Right forelimb (tissue), 1 donor: ENCODE results near the gene MRPL20.
"Not testable (repeated sequence)": the region's sequence is repeated elsewhere in the genome, so short reads cannot be mapped to it uniquely, and the experiment has no call there.

Experiments used
- DNase-seq: peaks from one replicate; pipeline ENCODE4 v3.0.0-alpha.2; 2018

MRPL20 gene

DNA sequence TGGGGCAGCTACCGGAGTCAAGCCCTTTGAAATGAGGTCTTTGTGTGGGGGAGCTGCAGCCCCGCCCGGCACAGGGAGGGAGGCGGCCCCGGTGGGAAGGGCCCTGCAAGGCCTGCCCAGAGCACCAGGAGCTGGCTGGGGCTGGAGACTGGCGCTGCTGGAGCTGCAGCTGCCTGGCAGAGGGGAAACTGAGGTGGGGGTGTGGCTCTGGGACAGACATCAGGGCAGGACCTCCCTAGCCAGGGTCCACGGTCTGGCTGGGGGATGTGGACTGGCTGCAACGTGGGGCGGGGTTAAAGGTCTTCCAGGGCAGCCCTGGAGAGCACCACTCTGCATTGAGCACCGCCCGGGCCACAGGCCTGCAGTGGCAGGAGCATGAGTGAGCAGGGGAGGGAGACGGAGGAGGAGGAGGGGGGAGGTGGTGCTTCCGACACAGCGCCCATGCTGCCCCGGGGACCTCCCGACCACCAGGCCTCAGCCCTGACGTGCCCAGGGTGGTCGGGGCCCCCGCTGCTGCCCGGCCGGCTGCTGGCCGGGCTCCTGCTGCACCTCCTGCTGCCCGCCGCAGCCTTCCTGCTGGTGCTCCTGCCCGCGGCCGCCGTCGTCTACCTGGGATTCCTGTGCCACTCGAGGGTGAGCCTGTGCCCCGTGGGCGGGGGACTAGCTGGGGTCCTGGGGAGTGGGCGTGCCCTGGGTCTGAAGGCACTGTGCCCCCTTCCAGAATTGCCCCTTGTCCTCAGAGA, 18.8 kb upstream of the MRPL20 start:
- DNase-seq = no peak

DNA sequence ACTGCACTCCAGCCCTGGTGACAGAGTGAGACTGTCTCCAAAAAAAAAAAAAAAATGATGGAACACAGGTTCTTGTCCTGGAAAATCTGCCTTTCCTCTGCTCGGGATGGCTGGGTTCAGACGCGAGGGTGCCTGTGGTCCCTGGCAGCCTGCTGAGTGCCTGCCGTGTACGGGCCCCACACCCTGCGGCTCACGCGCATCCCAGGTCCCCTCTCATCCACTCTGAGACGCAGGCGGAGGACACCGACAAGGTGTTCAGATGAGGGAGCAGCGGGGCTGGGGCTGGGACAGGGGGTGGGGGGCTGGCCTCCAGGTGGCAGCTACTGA, 18.3 kb upstream of the MRPL20 start:
- DNase-seq = no peak

DNA sequence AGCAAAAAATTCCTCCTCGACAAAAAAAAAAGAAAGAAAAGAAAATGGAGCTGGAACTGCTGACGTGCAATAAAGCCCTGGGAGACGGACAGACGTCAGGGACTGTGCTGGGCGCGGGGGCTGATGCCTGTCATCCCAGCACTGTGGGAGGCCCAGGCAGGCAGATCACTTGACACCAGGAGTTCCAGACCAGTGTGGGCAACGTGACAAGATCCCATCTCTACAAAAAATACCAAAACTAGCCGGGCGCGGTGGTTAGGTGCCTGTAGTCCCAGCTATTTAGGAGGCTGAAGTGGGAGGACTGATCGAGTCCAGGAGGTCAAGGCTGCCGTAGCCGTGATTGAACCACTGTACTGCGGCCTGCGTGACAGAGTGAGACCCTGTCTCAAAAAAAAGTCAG, 17.6 kb upstream of the MRPL20 start:
- DNase-seq = no peak

DNA sequence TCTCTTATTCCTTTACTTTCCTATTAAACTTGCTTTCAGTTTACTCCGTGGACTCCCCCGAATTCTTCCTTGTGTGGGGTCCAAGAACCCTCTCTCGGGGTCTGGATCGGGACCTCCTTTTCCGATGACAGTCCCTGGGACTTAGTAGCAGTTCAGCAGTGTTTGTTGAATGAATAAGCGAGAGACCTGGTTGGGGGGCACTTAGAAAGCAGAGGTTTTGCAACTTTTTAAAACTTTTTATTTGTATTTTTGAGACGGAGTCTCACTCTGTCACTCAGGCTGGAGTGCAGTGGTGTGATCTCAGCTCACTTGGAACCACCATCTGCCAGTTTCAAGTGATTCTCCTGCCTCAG, 16.1 kb upstream of the MRPL20 start:
- DNase-seq = no peak

DNA sequence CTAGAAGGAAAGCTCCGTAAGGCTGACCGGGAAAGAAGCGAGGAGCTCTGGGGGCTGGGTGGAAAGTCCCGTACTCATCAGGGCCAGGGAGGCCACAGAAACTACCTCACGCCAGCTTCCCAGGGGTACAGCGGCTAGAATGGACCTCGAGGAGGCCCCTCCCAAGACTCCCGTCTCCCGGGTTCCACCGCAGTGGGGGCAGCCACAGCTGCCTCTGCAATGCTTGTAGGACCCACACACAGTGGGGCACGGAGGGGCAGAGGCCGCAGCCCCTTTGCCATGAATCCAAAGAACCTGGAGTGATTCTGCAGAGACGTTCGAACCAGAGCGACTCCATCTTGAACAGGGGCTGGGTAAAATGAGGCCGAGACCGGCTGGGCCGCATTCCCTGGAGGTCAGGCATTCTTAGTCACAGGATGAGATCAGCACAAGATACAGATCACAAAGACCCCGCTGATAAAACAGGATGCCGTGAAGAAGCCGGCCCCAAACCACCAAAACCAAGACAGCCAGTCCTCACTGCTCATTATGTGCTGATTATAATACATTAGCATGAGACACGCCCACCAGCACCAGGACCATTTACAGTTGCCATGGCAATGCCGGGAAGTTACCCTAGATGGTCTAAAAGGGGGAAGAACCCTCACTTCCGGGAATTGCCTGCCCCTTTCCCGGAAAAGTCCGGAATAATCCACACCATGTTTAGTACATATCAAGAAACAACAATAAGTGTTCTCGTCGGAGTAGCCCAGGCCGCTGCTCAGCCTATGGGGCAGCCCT, 15.6 kb upstream of the MRPL20 start:
- no peak for DNase-seq

DNA sequence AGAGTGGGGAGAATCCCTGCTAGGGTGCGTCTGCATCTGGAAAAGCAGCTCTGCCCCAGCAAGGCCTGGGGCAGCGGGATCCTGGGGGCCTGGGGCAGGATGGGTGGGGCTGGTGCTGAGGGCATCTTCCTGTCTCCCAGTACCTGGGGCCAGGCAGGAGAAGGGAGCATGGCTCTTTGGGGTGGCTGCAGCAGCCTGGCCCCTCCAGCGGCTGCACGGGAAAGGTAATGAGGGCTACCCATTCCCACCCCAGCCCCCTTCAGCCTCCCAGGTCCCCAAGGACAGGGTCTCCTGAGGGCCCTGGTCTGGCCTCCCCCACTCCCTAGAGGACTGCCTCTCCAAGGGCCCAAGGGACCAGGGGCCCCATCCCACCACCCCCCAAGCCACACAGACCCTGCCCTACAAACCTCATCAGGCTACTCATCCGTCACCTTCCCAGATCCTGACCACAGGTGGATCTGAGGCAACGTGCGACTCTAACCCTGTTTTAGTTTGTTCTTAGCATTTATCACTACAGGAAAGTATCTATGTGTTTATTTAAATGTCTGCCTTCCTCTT, 14.9 kb upstream of the MRPL20 start:
- DNase-seq = no peak

DNA sequence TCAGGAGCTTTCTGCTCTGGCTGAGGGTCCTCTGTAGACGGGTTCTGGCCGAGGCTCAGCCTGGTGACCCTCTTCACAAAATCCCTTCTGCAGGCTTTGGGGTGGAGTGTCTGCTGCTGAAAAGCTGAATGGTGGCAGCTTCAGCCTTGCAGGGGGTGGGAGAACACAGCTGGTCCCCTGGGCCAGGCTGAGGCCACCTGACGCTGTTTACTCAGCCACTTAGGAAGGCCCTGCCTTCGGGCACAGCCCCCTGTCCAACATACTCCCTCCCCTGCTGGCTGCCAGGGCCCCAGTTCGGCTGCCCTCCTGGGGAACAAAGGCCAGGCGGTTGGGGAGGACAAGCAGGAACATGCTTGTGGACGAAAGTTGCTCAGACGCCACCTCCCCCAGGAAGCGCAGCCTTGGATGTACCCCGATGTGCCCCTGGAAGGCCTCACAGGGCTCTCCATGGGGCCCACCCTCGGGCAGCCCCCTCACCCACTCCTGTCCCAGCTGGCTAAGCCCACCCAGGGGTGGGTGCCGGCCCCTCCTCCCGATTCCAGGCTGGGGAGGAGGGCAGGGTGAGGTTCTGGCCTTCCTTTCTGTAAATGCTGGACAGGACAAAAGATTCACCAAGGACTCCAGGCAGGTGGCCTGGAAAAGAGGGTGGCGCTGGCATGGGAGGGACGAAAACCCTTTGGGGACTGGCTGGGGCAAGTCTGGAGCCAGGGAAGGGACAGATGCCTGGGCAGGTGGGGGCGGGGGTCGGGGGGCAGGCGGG, 14.2 kb upstream of the MRPL20 start, which contains the start of gene ANKRD65:
Gene ANKRD65, minus strand, starts transcription at position 130 of the 760 bp plus-strand sequence. CDS start 271 bp downstream, outside the sequence.
- no peak for DNase-seq

DNA sequence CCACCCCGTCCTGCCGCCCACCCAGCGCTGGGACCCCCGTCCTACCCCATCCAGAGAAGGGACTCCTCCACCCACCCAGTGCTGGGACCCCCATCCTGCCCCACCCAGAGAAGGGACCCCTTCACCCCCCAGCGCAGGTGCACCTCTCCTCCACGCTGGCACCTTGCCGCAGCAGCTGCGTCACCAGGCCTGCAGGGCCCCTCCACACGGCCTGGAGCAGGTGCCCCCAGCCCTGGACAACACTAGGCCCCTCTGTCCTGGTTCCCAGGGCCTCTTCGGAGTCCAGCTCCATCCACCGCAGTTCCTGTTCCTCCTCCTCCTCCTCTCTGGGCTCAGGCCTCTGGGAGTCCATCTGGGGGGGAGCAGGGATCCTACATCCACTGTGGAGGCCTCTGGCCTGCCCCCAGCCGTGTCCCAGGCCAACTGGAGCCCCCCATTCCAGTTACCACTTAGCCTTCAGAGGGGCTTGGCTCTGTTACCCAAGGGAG, 13.6 kb upstream of the MRPL20 start:
- DNase-seq = no peak

DNA sequence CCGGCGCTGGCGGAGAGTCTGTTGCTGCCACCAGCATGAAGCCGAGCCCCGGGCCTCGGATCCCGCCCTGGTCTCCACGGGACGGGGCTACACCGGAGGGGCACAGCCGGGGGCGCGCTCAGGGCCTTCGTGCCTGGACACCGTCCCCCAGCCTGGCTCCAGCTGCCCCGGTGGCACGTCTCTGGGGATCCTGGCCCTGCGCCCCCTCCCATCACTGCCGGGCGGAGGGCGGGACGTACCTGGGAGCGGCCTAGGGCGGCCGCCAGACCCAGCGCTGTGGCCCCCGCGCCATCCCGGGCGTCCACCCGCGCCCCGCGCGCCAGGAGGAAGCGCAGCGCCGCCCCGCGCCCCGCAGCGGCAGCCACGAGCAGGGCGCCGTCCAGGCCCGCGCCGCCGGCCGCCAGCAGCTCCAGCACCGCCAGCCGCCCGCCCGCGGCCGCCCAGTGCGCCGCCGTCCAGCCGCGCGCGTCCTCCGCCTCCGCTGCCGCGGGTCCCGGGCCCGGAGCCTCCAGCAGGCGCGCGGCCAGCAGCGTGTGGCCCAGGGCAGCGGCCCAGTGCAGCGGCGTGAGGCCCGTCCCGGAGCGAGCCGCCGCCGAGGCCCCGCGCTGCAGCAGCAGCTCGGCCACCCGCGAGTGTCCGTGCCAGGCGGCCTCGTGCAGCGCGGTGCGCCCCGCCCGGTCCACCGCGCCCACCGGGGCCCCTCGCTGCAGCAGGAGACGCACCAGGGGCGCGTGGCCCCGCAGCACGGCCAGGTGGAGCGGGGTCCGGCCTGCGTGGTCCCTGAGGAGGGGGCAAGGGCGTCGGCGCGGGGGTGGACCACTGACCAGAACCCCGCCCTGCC, 12.9 kb upstream of the MRPL20 start:
- DNase-seq = no peak

DNA sequence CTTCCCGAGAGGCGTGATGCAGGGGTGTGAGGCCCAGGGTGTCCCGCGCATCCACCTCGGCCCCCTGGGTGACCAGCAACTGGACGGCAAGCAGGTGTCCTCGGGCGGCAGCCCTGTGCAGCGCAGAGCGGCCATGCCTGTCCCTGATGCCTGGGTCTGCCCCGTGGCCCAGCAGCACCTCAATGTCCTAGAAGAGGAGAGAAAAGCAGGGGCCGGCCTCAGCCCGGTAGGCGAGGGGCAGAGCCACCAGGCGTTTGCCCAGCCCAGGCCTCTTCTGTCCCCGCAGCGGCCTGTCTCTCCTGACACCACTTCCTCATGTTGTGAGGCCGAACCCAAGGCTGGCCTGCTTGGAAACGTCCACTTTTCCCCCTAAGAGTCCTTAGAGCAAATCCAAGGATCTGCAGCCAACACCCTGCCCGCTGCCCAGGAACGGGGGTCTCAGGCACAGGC, 12.3 kb upstream of the MRPL20 start:
- DNase-seq = no peak

DNA sequence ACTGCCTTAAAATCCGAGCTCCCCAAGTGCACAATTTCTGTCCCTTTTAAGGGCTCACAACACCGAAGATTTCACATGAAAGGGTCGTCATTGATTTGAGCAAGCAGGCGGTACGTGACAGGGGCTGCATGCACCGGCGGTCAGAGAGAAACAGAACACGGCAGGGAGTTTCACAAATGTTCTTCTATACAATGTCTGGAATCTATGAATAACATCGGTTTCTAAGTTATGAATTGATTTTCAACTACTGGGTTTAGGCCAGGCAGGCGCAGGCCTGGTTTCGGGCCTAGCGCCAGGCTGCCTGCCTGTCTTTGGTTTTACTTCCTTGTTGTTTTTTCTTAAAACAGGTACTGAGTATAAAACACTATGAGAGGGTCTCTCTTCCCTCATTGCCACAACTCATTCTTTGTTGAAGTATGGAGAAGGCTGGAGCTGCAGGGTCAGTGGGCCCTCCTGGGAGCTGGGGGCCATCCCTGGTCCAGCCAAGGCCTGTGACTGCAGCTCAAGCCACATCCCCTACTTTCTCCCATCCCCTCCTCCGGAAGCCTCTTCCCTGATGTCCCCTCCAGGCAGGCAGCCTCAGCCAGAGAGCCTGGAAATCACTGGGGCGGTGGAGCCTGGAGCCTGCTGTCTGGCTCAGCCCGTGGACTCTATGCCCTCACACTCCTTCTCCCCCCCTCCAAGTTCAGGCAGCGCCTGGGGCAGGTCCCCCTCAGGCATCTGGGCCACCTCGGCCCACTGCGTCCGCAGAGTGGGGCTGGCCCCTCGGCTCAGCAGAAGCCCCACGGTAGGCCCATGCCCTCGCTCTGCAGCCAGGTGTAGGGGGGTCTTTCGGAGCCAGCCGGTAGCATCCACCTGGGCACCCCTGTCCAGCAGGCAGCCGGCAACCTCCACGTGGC, 11.6 kb upstream of the MRPL20 start:
- DNase-seq = no peak

DNA sequence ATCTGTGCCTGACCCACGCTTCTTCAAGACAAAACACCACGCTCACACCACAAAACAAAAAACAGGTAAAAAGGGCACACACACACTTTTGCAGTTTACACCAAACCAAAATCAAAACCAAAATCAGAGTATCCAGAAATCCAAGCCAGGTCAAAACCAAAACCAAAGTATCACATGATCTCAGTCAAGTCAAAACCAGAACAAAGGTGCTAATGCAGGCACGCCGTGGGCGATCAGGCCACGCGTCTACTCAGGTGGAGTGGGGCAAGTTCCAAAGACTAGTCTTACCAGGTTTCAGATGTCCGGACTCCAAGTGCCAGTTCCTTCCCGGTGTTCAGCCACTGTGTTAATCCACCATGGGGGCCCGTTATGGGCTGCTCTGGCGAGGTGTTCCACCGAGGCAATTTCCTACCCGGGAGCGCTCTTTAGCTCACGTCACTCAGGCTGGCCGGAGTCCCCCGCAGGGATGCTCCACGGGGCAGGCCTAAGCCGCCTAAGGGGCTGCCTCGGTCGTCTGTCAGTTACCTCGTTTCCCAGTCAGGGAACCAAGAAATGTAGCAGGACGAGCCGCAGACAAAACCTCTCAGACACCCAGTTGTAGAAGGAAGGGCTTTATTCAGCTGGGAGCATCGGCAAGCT, 10.9 kb upstream of the MRPL20 start:
- not testable (repeated sequence) for DNase-seq

DNA sequence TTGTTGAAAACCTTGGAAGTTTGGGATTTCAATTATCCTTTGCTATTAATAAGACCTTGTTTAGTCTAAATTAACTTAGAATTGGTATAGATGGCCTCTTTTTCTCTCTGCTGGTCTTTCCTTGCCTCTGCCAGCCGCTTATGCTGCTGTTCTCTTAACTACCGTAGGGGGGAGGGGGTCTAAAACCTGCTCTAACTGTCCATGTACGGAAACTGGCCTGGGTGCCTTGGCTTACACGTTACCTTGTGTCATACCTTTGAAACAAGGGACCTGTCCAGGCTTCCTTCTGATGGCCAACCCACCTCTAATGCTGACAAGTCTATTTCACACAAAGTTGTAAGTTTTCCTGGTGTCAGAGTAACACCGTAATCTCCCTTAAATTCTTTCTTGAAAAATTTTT, 10.3 kb upstream of the MRPL20 start:
- not testable (repeated sequence) for DNase-seq

DNA sequence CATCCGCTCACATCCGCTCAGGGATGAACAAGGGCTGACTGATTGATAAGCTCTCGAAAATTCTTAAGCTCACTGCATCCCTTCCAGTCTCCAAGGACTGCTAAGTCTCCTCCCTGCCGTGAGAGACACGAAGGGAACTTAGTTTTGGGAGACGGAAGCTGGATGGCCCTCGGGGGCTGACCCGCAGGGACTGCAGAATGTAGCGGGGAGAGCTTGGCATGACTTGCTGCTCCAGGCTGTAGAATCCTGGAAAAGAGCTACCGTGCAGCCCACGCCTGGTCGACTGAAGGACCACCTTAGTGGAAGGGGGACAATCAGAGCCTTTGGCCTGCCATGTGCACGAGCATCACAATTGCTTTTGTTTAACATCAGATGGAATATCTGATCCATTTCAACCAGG, 8.7 kb upstream of the MRPL20 start:
- no peak for DNase-seq

DNA sequence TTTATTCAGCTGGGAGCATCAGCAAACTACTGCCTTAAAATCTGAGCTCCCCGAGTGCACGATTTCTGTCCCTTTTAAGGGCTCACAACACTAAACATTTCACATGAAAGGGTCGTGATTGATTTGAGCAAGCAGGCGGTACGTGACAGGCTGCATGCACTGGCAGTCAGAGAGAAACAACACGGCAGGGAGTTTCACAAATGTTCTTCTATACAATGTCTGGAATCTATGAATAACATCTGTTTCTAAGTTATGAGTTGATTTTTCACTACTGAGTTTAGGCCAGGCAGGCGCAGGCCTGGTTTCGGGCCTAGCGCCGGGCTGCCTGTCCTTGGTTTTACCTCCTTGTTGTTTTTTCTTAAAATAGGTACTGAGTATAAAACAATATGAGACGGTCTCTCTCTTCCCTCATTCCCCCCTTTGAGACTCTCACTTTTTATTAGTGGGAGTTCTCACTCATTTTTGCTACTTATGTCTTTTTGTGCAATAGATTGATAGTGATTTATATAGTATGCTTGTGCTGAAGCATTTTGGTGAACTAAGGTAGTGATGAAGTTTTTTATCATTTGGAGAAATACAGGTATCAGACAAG, 5.3 kb upstream of the MRPL20 start:
- not testable (repeated sequence) for DNase-seq

DNA sequence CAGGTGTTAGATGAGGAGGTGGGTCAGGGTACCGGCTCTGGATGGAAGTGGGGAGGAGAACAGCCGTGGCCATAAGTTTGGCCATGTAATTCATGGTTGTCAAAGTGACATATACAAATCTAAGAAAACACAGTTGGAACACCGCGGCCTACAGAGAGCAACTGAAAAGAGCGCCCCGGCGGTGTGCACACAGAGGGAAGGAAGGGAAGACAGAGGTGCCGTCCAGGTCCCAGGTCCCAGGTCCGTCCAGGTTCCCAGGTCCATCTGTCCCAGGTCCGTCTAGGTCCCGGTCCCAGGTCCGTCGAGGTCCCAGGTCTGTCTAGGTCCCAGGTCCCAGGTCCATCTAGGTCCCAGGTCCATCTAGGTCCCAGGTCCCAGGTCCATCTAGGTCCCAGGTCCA, 4.5 kb upstream of the MRPL20 start:
- no peak for DNase-seq

DNA sequence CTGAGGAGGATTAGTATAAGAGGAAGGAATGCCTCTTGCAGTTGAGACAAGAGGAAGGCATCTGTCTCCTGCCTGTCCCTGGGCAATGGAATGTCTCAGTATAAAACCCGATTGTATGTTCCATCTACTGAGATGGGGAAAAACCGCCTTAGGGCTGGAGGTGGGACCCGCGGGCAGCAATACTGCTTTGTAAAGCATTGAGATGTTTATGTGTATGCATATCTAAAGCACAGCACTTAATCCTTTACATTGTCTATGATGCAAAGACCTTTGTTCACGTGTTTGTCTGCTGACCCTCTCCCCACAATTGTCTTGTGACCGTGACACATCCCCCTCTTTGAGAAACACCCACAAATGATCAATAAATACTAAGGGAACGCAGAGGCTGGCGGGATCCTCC, 3.1 kb upstream of the MRPL20 start:
- DNase-seq = not testable (repeated sequence)

DNA sequence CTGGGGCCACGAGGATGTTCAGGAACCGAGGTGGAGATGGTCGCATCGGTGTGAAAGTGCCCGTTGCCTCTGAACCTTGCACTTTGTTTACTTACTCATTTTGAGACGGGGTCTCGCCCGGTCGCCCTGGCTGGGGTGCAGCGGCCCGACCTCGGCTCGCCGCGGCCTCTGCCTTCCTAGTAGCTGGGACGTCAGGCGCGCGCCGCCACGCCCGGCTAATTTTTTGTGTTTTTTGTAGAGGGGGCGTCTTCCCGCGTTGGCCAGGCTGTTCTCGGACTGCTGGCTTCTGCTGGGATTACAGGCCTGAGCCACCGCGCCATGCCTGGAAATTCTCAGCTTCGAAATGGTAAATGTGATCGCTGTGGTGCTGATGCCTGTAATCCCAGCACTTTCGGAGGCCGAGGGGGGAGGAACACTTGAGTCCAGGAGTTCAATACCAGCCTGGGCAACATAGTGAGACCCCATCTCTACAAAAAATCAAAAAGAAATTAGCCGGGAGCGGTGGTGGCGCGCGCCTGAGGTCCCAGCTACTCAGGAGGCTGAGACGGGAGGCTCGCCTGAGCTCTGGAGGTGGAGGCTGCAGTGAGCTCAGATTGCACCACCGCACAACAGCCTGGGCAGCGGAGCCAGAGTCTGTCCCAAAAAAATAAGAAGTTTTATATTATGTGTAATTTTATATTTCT, 684 bp upstream of the MRPL20 start:
- no peak for DNase-seq

DNA sequence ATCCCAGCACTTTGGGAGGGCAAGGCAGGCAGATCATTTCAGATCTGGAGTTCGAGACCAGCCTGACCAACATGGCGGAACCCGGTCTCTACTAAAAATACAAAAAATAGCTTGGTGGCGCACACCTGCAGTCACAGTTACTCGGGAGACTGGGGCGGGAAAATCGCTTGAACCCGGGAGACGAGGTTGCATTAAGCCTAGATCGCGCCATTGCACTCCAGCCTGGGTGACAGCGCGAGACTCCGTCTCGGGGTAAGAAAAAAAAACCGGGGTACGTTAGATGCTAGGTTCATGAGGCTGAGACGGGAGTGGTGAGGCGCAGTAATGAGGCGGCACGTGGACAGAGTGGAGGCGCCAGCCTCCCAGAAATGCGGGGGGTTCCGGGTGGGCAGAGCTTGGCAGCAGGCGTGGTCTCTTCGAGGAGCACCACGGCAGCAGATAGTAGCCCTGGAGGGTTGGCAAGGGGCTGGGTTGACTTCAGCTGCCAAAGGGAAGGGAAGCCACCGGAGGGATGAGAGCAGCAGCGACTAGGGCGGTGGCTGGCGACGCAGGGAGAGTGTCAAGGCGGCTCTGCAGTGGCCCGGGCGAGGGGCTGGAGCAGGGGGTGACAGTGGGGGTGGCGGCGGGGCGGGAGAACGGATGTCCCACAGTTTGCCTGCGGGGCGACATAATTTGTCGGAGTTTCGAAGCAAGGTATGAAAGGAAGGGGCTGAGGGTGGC, 832 bp downstream of the MRPL20 start:
- no peak for DNase-seq
